Measurements from ENCODE around the gene FGF16.

DNA sequence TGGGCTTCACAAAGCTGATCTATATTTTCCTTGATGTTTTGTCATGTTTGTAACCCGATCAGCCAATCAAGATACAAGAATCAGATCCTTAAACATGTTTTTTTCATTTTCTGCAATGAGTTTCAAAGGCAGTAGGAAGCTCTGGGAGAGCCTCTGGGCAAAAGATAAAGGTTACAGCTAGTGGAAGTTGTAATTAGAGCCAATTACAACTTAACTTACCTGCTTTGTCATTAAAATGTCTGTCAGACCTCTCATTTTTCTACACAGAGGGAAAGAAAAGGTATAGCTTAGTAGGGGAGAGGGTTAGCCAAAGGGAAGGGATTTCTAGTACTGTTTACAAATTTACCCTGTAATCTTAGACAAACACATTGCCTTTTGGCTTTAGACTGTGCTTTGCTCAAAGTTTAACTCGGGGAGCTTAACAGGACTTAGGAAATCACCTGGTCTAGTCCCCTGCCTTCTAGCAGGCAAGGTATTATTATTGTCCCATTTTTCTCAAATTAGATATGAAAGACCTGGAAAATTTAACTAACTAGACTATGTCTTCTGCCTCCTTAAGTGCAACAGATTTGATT, 55.8 kb downstream of the FGF16 start:
- TF ChIP-seq POLR2A (IDR thresholded peaks at IDR 0.05; ENCODE audit: extremely low read depth, insufficient read length): no peak
- TF ChIP-seq, protein P1, sequence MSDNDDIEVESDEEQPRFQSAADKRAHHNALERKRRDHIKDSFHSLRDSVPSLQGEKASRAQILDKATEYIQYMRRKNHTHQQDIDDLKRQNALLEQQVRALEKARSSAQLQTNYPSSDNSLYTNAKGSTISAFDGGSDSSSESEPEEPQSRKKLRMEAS (IDR thresholded peaks at IDR 0.05; ENCODE audit: low read depth, low read length): no peak
